ENCODE measurements around the gene PLA2G4B. TPM values are rescaled to one million over a fixed set of nuclear protein-coding genes. Genes with fewer than 3 reads are reported as not detected.

PLA2G4B gene
- total RNA-seq, 1 experiment from 2014 or later: 11.0 TPM

- TF ChIP-seq OVOL2 (CRISPR knock-in tag; IDR thresholded peaks at IDR 0.05; ENCODE audit: borderline replicate concordance) (no peak), ZNF317 (CRISPR knock-in tag; IDR thresholded peaks at IDR 0.05; ENCODE audit: borderline replicate concordance, low read depth) (no peak), STAT6 (CRISPR knock-in tag; conservative IDR thresholded peaks at IDR 0.05; ENCODE audit: low read depth) (no peak), ZNF263 (CRISPR knock-in tag; IDR thresholded peaks at IDR 0.05; ENCODE audit: low read depth) (no peak), RELA (CRISPR knock-in tag; IDR thresholded peaks at IDR 0.05; ENCODE audit: borderline replicate concordance) (no peak)
Measured at GRCh38 chr15:41852736-41853590, 14.3 kb downstream of the PLA2G4B start (continued).

- Mint-ChIP-seq H3K36me3 (no peaks in the 10 kb centered on the region), H3K4me1 (peaks cover 4% of the 10 kb centered on the region), H3K4me3 (no peak overlapping the region), H3K27ac (no peak overlapping the region), H3K9me3 (no peaks in the 10 kb centered on the region), H3K27me3 (ENCODE audit: low read depth) (no peaks in the 10 kb centered on the region)
- ATAC-seq (no peak), DNase-seq (ENCODE audit: low spot score) (no peak)
- ChIA-PET CTCF (interaction anchor here (3.7 to 4.4 kb wide), 2 partner anchors 51 to 80 kb away, joined by 20 to 37 read pairs; partner anchors contain the start of gene MAPKBP1), POLR2A (interaction anchor here (0.7 to 1.8 kb wide), 2 partner anchors 14 to 27 kb away, joined by 3 to 5 read pairs; no protein-coding TSS in a partner anchor)
- TF ChIP-seq CBFB (CRISPR knock-in tag; IDR thresholded peaks at IDR 0.05; ENCODE audit: low read depth) (no peak), RORB (CRISPR knock-in tag; IDR thresholded peaks at IDR 0.05) (no peak), ZNF263 (CRISPR knock-in tag; IDR thresholded peaks at IDR 0.05; ENCODE audit: low read depth) (no peak), TP53 (CRISPR knock-in tag; IDR thresholded peaks at IDR 0.05) (no peak), ZNF232 (CRISPR knock-in tag; IDR thresholded peaks at IDR 0.05) (no peak), ARID4B (CRISPR knock-in tag; IDR thresholded peaks at IDR 0.05; ENCODE audit: borderline replicate concordance) (no peak), HMGA2 (CRISPR knock-in tag; IDR thresholded peaks at IDR 0.05) (no peak), FOXP1 (CRISPR knock-in tag; IDR thresholded peaks at IDR 0.05; ENCODE audit: borderline replicate concordance) (no peak), NFYB (CRISPR knock-in tag; conservative IDR thresholded peaks at IDR 0.05; ENCODE audit: low read depth) (no peak), OVOL2 (CRISPR knock-in tag; IDR thresholded peaks at IDR 0.05; ENCODE audit: borderline replicate concordance) (no peak), NR1H2 (CRISPR knock-in tag; IDR thresholded peaks at IDR 0.05) (no peak), NR2C2 (CRISPR knock-in tag; IDR thresholded peaks at IDR 0.05) (no peak)
Measured at GRCh38 chr15:41853831-41854230, 15.2 kb downstream of the PLA2G4B start.

- Mint-ChIP-seq H3K4me3 (no peak overlapping the region), H3K27ac (no peak overlapping the region), H3K36me3 (no peaks in the 10 kb centered on the region), H3K4me1 (peaks cover 4% of the 10 kb centered on the region), H3K27me3 (ENCODE audit: low read depth) (no peaks in the 10 kb centered on the region), H3K9me3 (no peaks in the 10 kb centered on the region)
- ATAC-seq (no peak), DNase-seq (ENCODE audit: low spot score) (no peak)
- POLR2A ChIA-PET: interaction anchor here (1.3 kb wide), 1 partner anchor 31 kb away, joined by 3 read pairs; no protein-coding TSS in a partner anchor
- CTCF ChIA-PET: no interaction called here
- TF ChIP-seq ZNF423 (CRISPR knock-in tag; IDR thresholded peaks at IDR 0.05) (no peak), SOX15 (CRISPR knock-in tag; IDR thresholded peaks at IDR 0.05) (no peak), CDX4 (CRISPR knock-in tag; IDR thresholded peaks at IDR 0.05; ENCODE audit: borderline replicate concordance) (no peak), ZNF425 (CRISPR knock-in tag; conservative IDR thresholded peaks at IDR 0.05) (no peak), MLX (CRISPR knock-in tag; IDR thresholded peaks at IDR 0.05) (no peak), SP1 (CRISPR knock-in tag; conservative IDR thresholded peaks at IDR 0.05) (no peak)
Measured at GRCh38 chr15:41854443-41854842, 15.8 kb downstream of the PLA2G4B start.
